ENCODE measurements around the gene UBE2V1.

- TF ChIP-seq JUND (IDR thresholded peaks at IDR 0.05; ENCODE audit: low read depth, low read length) (no peak), RCOR1 (conservative IDR thresholded peaks at IDR 0.05; ENCODE audit: low read depth, low read length) (no peak), SP1 (IDR thresholded peaks at IDR 0.05; ENCODE audit: low read depth, low read length) (no peak), JUNB (IDR thresholded peaks at IDR 0.05) (peak; percentile 78), EP300 (IDR thresholded peaks at IDR 0.05; ENCODE audit: borderline replicate concordance in 1 of 2, control insufficient read depth in 1 of 2, low read depth in 2 of 2, low read length in 2 of 2) (no peak), ZZZ3 (IDR thresholded peaks at IDR 0.05; ENCODE audit: control insufficient read depth, insufficient read length, low read depth) (no peak), POLR2AphosphoS5 (IDR thresholded peaks at IDR 0.05; ENCODE audit: low read length) (no peak), POLR2A (IDR thresholded peaks at IDR 0.05; ENCODE audit: low read depth, low read length) (no peak), MYB (IDR thresholded peaks at IDR 0.05; ENCODE audit: borderline replicate concordance, low read depth, low read length) (no peak), HCFC1 (IDR thresholded peaks at IDR 0.05; ENCODE audit: low read length) (no peak)
- TF ChIP-seq, protein P1, sequence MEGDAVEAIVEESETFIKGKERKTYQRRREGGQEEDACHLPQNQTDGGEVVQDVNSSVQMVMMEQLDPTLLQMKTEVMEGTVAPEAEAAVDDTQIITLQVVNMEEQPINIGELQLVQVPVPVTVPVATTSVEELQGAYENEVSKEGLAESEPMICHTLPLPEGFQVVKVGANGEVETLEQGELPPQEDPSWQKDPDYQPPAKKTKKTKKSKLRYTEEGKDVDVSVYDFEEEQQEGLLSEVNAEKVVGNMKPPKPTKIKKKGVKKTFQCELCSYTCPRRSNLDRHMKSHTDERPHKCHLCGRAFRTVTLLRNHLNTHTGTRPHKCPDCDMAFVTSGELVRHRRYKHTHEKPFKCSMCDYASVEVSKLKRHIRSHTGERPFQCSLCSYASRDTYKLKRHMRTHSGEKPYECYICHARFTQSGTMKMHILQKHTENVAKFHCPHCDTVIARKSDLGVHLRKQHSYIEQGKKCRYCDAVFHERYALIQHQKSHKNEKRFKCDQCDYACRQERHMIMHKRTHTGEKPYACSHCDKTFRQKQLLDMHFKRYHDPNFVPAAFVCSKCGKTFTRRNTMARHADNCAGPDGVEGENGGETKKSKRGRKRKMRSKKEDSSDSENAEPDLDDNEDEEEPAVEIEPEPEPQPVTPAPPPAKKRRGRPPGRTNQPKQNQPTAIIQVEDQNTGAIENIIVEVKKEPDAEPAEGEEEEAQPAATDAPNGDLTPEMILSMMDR (IDR thresholded peaks at IDR 0.05 in 2 of 3, conservative IDR thresholded peaks at IDR 0.05 in 1 of 3; ENCODE audit: control insufficient read depth in 2 of 3, extremely low read depth in 1 of 3, insufficient read depth in 1 of 3, low read depth in 3 of 3, low read length in 3 of 3) = no peak
These were observed 1.7 kb downstream of the UBE2V1 start for GRCh38 chr20:50111120-50111828.

Measured in GM12878 (cell line).